Measurements from ENCODE around the gene AP1S1. TPM values are rescaled to one million over a fixed set of nuclear protein-coding genes. Genes with fewer than 3 reads are reported as not detected.
A peak's percentile ranks its signal among the peaks of the same experiment; 100 is the strongest.

AP1S1 gene
- polyA plus RNA-seq, 2 of the 4 experiments (the other 2 are of a cell fraction): 107 to 181 TPM

- POLR2A ChIA-PET: interaction anchor here (1.1 to 3.5 kb wide), 12 partner anchors 8 to 252 kb away, joined by 3 to 51 read pairs (median 7); partner anchors contain the start of genes SRRT, UFSP1 and VGF
- DNase-seq (ENCODE audit: low read depth in 1 of 2, low spot score in 1 of 2) (no peak), ATAC-seq (no peak), FAIRE-seq (no peak)
- Histone ChIP-seq H3K4me3 (peak overlapping the region; percentile 63), H3K4me1 (peaks cover 79% of the 10 kb centered on the region), H3K9me3 (no peaks in the 10 kb centered on the region; the same call in 2 of the 3 replicates), H3K27ac (peak overlapping the region; percentile 94 to 95), H3K4me2 (peak overlapping the region; percentile 94)
- WGBS (ENCODE audit: missing lambda C conversion rate): 5% methylated on average over 3 of the region's 3 CpGs
- CTCF ChIA-PET: interaction anchor here (0.5 to 32.8 kb wide), 10 partner anchors 9 to 250 kb away, joined by 3 to 600 read pairs (median 4); no protein-coding TSS in a partner anchor
- TF ChIP-seq FOSB (CRISPR knock-in tag; IDR thresholded peaks at IDR 0.05) (peak; percentile 63; the same call in 1 of the 2 replicates), RFX5 (IDR thresholded peaks at IDR 0.05) (no peak), HOXA7 (CRISPR knock-in tag; IDR thresholded peaks at IDR 0.05) (peak; percentile 85; the same call in 1 of the 2 replicates), KDM5A (IDR thresholded peaks at IDR 0.05) (no peak), CBX2 (IDR thresholded peaks at IDR 0.05; ENCODE audit: borderline replicate concordance, low read depth) (no peak), USF2 (IDR thresholded peaks at IDR 0.05) (0 out of 2 replicates have a peak, but pooled peaks have one; percentile 17), TFCP2L1 (CRISPR knock-in tag; IDR thresholded peaks at IDR 0.05) (0 out of 2 replicates have a peak, but pooled peaks have one; percentile 13), GATA3 (IDR thresholded peaks at IDR 0.05; ENCODE audit: borderline replicate concordance) (0 out of 2 replicates have a peak, but pooled peaks have one; percentile 16), PBX3 (IDR thresholded peaks at IDR 0.05) (no peak)
Measured at GRCh38 chr7:101127460-101128039, 26.7 kb upstream of the AP1S1 start.

GRCh38 chr7:101128040-101128834, 26.0 kb upstream of the AP1S1 start:
- H3K27ac ChIP-seq: peak overlapping the region; percentile 94 to 95
- TF ChIP-seq RARB (CRISPR knock-in tag; IDR thresholded peaks at IDR 0.05): peak; percentile 67; the same call in 1 of the 2 replicates
- peak; percentile 69 for TF ChIP-seq MAX (IDR thresholded peaks at IDR 0.05)
- TF ChIP-seq FOSB (CRISPR knock-in tag; IDR thresholded peaks at IDR 0.05): no peak
- TF ChIP-seq CHD2 (IDR thresholded peaks at IDR 0.05; ENCODE audit: low read length, partially characterized antibody): no peak
- H3K9me3 ChIP-seq: no peaks in the 10 kb centered on the region; the same call in 2 of the 3 replicates
- ATAC-seq: peak in 1 of 2 experiments; percentile 9; a peak in 3 of 6 replicates
- no peak for FAIRE-seq
- ChIA-PET POLR2A (interaction anchor here (1.2 to 3.5 kb wide), 8 partner anchors 8 to 37 kb away, joined by 3 to 51 read pairs (median 13); partner anchors contain the start of gene VGF), CTCF (interaction anchor here (0.7 to 32.8 kb wide), 8 partner anchors 8 to 70 kb away, joined by 3 to 600 read pairs (median 10); no protein-coding TSS in a partner anchor)
- peak overlapping the region; percentile 94 for H3K4me2 ChIP-seq
- peaks cover 79% of the 10 kb centered on the region for H3K4me1 ChIP-seq
- 28% methylated on average over 14 of the region's 14 CpGs for WGBS (ENCODE audit: missing lambda C conversion rate)
- peak overlapping the region; percentile 63 for H3K4me3 ChIP-seq
- DNase-seq (ENCODE audit: low read depth in 1 of 2, low spot score in 1 of 2): no peak

- Histone ChIP-seq H3K27ac (peak overlapping the region; percentile 34 to 94; a peak in 4 of 6 replicates), H3K9me3 (no peaks in the 10 kb centered on the region; the same call in 2 of the 3 replicates), H3K4me1 (peaks cover 79% of the 10 kb centered on the region), H3K4me3 (peak overlapping the region; percentile 63), H3K4me2 (peak overlapping the region; percentile 94)
- FAIRE-seq: no peak
- POLR2A ChIA-PET: interaction anchor here (0.7 to 1.2 kb wide), 2 partner anchors 11 to 28 kb away, joined by 3 read pairs; no protein-coding TSS in a partner anchor
- no peak for TF ChIP-seq KDM5A (IDR thresholded peaks at IDR 0.05)
- no peak for TF ChIP-seq RAD21 (conservative IDR thresholded peaks at IDR 0.05 in 1 of 2, IDR thresholded peaks at IDR 0.05 in 1 of 2)
- TF ChIP-seq ZC3H11A (IDR thresholded peaks at IDR 0.05): no peak
- TF ChIP-seq JUN (IDR thresholded peaks at IDR 0.05): 0 out of 5 replicates have a peak, but pooled peaks of 1 of the 2 experiments have one; percentile 46
- no peak for TF ChIP-seq HMGXB4 (CRISPR knock-in tag; IDR thresholded peaks at IDR 0.05; ENCODE audit: borderline replicate concordance)
- ATAC-seq: no peak
- WGBS (ENCODE audit: missing lambda C conversion rate): 91% methylated on average over 3 of the region's 3 CpGs
- no peak for DNase-seq (ENCODE audit: low read depth in 1 of 2, low spot score in 1 of 2)
- CTCF ChIA-PET: interaction anchor here (0.7 to 32.8 kb wide), 8 partner anchors 8 to 250 kb away, joined by 3 to 600 read pairs (median 5); no protein-coding TSS in a partner anchor
Measured at GRCh38 chr7:101129603-101130117, 24.6 kb upstream of the AP1S1 start.

Data from A549 (cell line).